ENCODE measurements around the gene PVRIG. TPM values are rescaled to one million over a fixed set of nuclear protein-coding genes. Genes with fewer than 3 reads are reported as not detected.

The PVRIG gene
- total RNA-seq, 1 experiment from 2014 or later, result 1.1 TPM

GRCh38 chr7:100171840-100172239 is 47.9 kb upstream of the PVRIG start:
- no TSS peak for BruUV-seq (replicated peaks)
- Histone ChIP-seq H3K79me2 (ENCODE audit: low read depth) (no peaks in the 10 kb centered on the region), H3K4me3 (no peak overlapping the region), H3K4me1 (replicated peaks; ENCODE audit: insufficient read depth) (0 out of 2 replicates have a peak, but pooled peaks cover 5% of the 10 kb centered on the region), H3K4me2 (no peak overlapping the region), H3K9me2 (ENCODE audit: insufficient read depth) (no peaks in the 10 kb centered on the region), H3K27me3 (ENCODE audit: insufficient read depth, low read depth) (peaks cover 41% of the 10 kb centered on the region), H3K27ac (no peak overlapping the region), H3F3A (ENCODE audit: insufficient read depth, low read depth) (peaks cover 2% of the 10 kb centered on the region; the same call in 1 of the 2 replicates), H2AFZ (no peak overlapping the region), H4K20me1 (ENCODE audit: insufficient read depth) (no peaks in the 10 kb centered on the region), H3K9me3 (ENCODE audit: insufficient read depth, low read depth) (no peaks in the 10 kb centered on the region), H3K36me3 (ENCODE audit: low read depth) (no peaks in the 10 kb centered on the region)
- intact Hi-C loops (cut with micrococcal nuclease; ENCODE audit: unreplicated experiment), result no loop called here
- CTCF ChIA-PET, result no interaction called here
- DNase-seq, result no peak
- POLR2A ChIA-PET (ENCODE audit: unreplicated experiment), result no interaction called here
- TF ChIP-seq EZH2 (IDR thresholded peaks at IDR 0.05; ENCODE audit: low read depth) (no peak), CTCF (conservative IDR thresholded peaks at IDR 0.05) (no peak)

- no peaks in the 10 kb centered on the region for H3K79me2 ChIP-seq (ENCODE audit: low read depth)
- no peak overlapping the region for H3K4me2 ChIP-seq
- intact Hi-C loops (cut with micrococcal nuclease; ENCODE audit: unreplicated experiment), result no loop called here
- DNase-seq, result no peak
- H3K27ac ChIP-seq, result no peak overlapping the region
- no peaks in the 10 kb centered on the region for H4K20me1 ChIP-seq (ENCODE audit: insufficient read depth)
- ChIA-PET POLR2A (ENCODE audit: unreplicated experiment) (no interaction called here), CTCF (interaction anchor here (0.7 kb wide), 1 partner anchor 195 kb away, joined by 3 read pairs; no protein-coding TSS in a partner anchor)
- no peaks in the 10 kb centered on the region for H3K9me2 ChIP-seq (ENCODE audit: insufficient read depth)
- no TSS peak for BruUV-seq (replicated peaks)
- H3K9me3 ChIP-seq (ENCODE audit: insufficient read depth, low read depth), result no peaks in the 10 kb centered on the region
- TF ChIP-seq EZH2 (IDR thresholded peaks at IDR 0.05; ENCODE audit: low read depth) (no peak), CTCF (conservative IDR thresholded peaks at IDR 0.05) (no peak; the same call in 1 of the 2 replicates)
- no peaks in the 10 kb centered on the region for H3K36me3 ChIP-seq (ENCODE audit: low read depth)
- 0 out of 2 replicates have a peak, but pooled peaks cover 6% of the 10 kb centered on the region for H3K4me1 ChIP-seq (replicated peaks; ENCODE audit: insufficient read depth)
- H3F3A ChIP-seq (ENCODE audit: insufficient read depth, low read depth), result peaks cover 2% of the 10 kb centered on the region; the same call in 1 of the 2 replicates
- no peak overlapping the region for H3K4me3 ChIP-seq
- no peak overlapping the region for H2AFZ ChIP-seq
- peaks cover 22% of the 10 kb centered on the region for H3K27me3 ChIP-seq (ENCODE audit: insufficient read depth, low read depth)
Observed at GRCh38 chr7:100173806-100174495, 45.8 kb upstream of the PVRIG start.

DNA sequence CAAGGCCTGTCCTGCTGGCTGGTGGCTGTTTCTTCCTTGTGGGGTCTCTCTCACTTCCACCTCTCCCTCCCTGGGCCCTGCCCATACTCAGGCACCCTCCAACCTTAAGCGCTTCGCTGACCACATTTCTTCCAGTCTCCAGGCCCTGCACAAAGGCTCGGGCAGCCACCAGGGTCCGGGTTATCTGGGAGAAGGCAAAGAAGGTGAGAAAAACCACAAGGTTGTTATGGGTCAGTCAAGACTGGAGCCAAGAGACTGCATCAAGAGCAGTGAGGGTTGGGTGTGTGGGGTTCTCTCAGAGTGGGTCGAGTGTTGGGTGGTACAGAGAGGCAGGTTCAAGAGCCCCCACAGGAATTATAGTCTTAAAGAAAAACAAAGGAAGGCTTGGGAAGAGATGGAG is 45.2 kb upstream of the PVRIG start:
- intact Hi-C loops (cut with micrococcal nuclease; ENCODE audit: unreplicated experiment), result no loop called here
- Histone ChIP-seq H3K9me2 (ENCODE audit: insufficient read depth) (no peaks in the 10 kb centered on the region), H2AFZ (no peak overlapping the region), H3K4me2 (no peak overlapping the region), H3K9me3 (ENCODE audit: insufficient read depth, low read depth) (no peaks in the 10 kb centered on the region), H3K4me3 (no peak overlapping the region), H3K27ac (no peak overlapping the region), H3F3A (ENCODE audit: insufficient read depth, low read depth) (peaks cover 2% of the 10 kb centered on the region; the same call in 1 of the 2 replicates), H3K27me3 (ENCODE audit: insufficient read depth, low read depth) (peaks cover 15% of the 10 kb centered on the region), H4K20me1 (ENCODE audit: insufficient read depth) (no peaks in the 10 kb centered on the region), H3K79me2 (ENCODE audit: low read depth) (no peaks in the 10 kb centered on the region), H3K4me1 (replicated peaks; ENCODE audit: insufficient read depth) (0 out of 2 replicates have a peak, but pooled peaks cover 6% of the 10 kb centered on the region), H3K36me3 (ENCODE audit: low read depth) (no peaks in the 10 kb centered on the region)
- BruUV-seq (replicated peaks), result no TSS peak
- ChIA-PET POLR2A (ENCODE audit: unreplicated experiment) (interaction anchor here (0.6 kb wide), 1 partner anchor 28 kb away, joined by 4 read pairs; no protein-coding TSS in a partner anchor), CTCF (no interaction called here)
- TF ChIP-seq EZH2 (IDR thresholded peaks at IDR 0.05; ENCODE audit: low read depth) (no peak), CTCF (conservative IDR thresholded peaks at IDR 0.05) (no peak)
- DNase-seq, result no peak

Measured in PC-9 (cell line).